SU-DHL-6 (cell line): ENCODE results near the gene SYTL5.

ENCODE experiments used
- H2AFZ ChIP-seq: fragments of 200-600 bp; sonication (generic); 2 replicates; pipeline ENCODE4 v1.6.1; 2014; ENCODE audit warnings: low read depth, mild to moderate bottlenecking, moderate library complexity, mixed read lengths, antibody characterized with exemption, low read length; ENCODE audit not compliant: severe bottlenecking
- H3F3A ChIP-seq: fragments of 200-600 bp; shearing (Covaris generic); 2 replicates; pipeline ENCODE4 v1.6.0; 2016; ENCODE audit warnings: antibody characterized with exemption, mild to moderate bottlenecking; ENCODE audit not compliant: insufficient read depth
- H3K27ac ChIP-seq: fragments of 200-600 bp; sonication (generic); 2 replicates; pipeline ENCODE4 v1.5.1; 2016; ENCODE audit warnings: low read depth, mild to moderate bottlenecking, low read length, moderate library complexity, mixed read lengths
- H3K27me3 ChIP-seq: fragments of 200-600 bp; sonication (generic), shearing (Covaris generic); 2 replicates; pipeline ENCODE4 v1.6.0; 2014; ENCODE audit warnings: mild to moderate bottlenecking, low read length
- H3K36me3 ChIP-seq: fragments of 200-600 bp; sonication (generic); 2 replicates; pipeline ENCODE4 v1.6.1; 2014; ENCODE audit warnings: mild to moderate bottlenecking, low read length, mixed read lengths
- H3K4me2 ChIP-seq: fragments of 300-600, 200-600 bp; shearing (Covaris generic), sonication (generic); 2 replicates; pipeline ENCODE4 v1.6.0; 2014; ENCODE audit warnings: low read length, low read depth, mild to moderate bottlenecking; ENCODE audit not compliant: poor library complexity, severe bottlenecking
- H3K4me3 ChIP-seq: fragments of 200-600 bp; sonication (generic); 2 replicates; pipeline ENCODE4 v1.5.1; 2014; ENCODE audit warnings: antibody characterized with exemption, low read length, mild to moderate bottlenecking, mixed read lengths; ENCODE audit not compliant: insufficient read depth, poor library complexity, severe bottlenecking
- H3K79me2 ChIP-seq: fragments of 200-600 bp; sonication (generic); 2 replicates; pipeline ENCODE4 v1.6.1; 2014; ENCODE audit warnings: mild to moderate bottlenecking, low read length, moderate library complexity; ENCODE audit not compliant: insufficient read depth
- H3K9ac ChIP-seq: fragments of 200-600 bp; sonication (generic); 2 replicates; pipeline ENCODE4 v1.7.0; 2014; ENCODE audit warnings: mild to moderate bottlenecking, low read length
- H3K9me2 ChIP-seq: fragments of 200-600 bp; sonication (generic); replicated peaks from 2 replicates; pipeline ENCODE4 v1.6.1; 2014; ENCODE audit warnings: low read length; ENCODE audit not compliant: insufficient read depth
- H3K9me3 ChIP-seq: fragments of 200-600 bp; sonication (generic); 2 replicates; pipeline ENCODE4 v1.6.1; 2014; ENCODE audit warnings: low read length, mixed read lengths; ENCODE audit not compliant: insufficient read depth
- H4K20me1 ChIP-seq: fragments of 200-600 bp; sonication (generic); 2 replicates; pipeline ENCODE4 v1.6.1; 2014; ENCODE audit warnings: low read depth, mild to moderate bottlenecking, antibody characterized with exemption, low read length, moderate library complexity, mixed read lengths
- CTCF ChIP-seq: fragments of 200-600 bp; sonication (generic); IDR thresholded peaks from one replicate; pipeline ENCODE4 v1.5.1; 2017; ENCODE audit warnings: antibody characterized with exemption, mild to moderate bottlenecking, low read length, moderate library complexity; ENCODE audit not compliant: insufficient read depth, poor library complexity, severe bottlenecking
- EZH2phosphoT487 ChIP-seq: fragments of 200-600 bp; sonication (generic), shearing (Covaris generic); conservative IDR thresholded peaks from 2 replicates; pipeline ENCODE4 v1.6.1; 2018; ENCODE audit warnings: mild to moderate bottlenecking, antibody characterized with exemption, low read length, moderate library complexity, mixed read lengths

Gene SYTL5

GRCh38 chrX:38126179-38126578 is 119.8 kb downstream of the SYTL5 start:
- Histone ChIP-seq H3K79me2 (no peaks in the 10 kb centered on the region), H3F3A (no peaks in the 10 kb centered on the region), H2AFZ (no peak overlapping the region), H4K20me1 (no peaks in the 10 kb centered on the region), H3K27me3 (no peaks in the 10 kb centered on the region), H3K4me2 (no peak overlapping the region), H3K36me3 (no peaks in the 10 kb centered on the region), H3K9me2 (no peaks in the 10 kb centered on the region), H3K27ac (no peak overlapping the region), H3K9ac (no peak overlapping the region), H3K4me3 (no peak overlapping the region), H3K9me3 (no peaks in the 10 kb centered on the region)
- no peak for TF ChIP-seq EZH2phosphoT487
- TF ChIP-seq CTCF, result no peak

- no peak for TF ChIP-seq CTCF
- no peak for TF ChIP-seq EZH2phosphoT487
- no peak overlapping the region for H2AFZ ChIP-seq
- no peak overlapping the region for H3K4me2 ChIP-seq
- H4K20me1 ChIP-seq, result no peaks in the 10 kb centered on the region
- H3K27me3 ChIP-seq, result no peaks in the 10 kb centered on the region
- H3K36me3 ChIP-seq, result no peaks in the 10 kb centered on the region
- no peak overlapping the region for H3K27ac ChIP-seq
- no peaks in the 10 kb centered on the region for H3F3A ChIP-seq
- no peak overlapping the region for H3K9ac ChIP-seq
- no peaks in the 10 kb centered on the region for H3K9me2 ChIP-seq
- H3K9me3 ChIP-seq, result no peaks in the 10 kb centered on the region
- no peak overlapping the region for H3K4me3 ChIP-seq
- no peaks in the 10 kb centered on the region for H3K79me2 ChIP-seq
Observed at GRCh38 chrX:38127961-38128360, 121.6 kb downstream of the SYTL5 start.

GRCh38 chrX:38129366-38129765 is 123.0 kb downstream of the SYTL5 start:
- H3K4me3 ChIP-seq, result no peak overlapping the region
- H3K4me2 ChIP-seq, result no peak overlapping the region
- H3K9me3 ChIP-seq, result no peaks in the 10 kb centered on the region
- no peaks in the 10 kb centered on the region for H3K27me3 ChIP-seq
- TF ChIP-seq CTCF (no peak), EZH2phosphoT487 (no peak)
- H4K20me1 ChIP-seq, result no peaks in the 10 kb centered on the region
- H3K9me2 ChIP-seq, result no peaks in the 10 kb centered on the region
- H3K9ac ChIP-seq, result no peak overlapping the region
- H3K79me2 ChIP-seq, result no peaks in the 10 kb centered on the region
- no peak overlapping the region for H3K27ac ChIP-seq
- H3K36me3 ChIP-seq, result no peaks in the 10 kb centered on the region
- no peak overlapping the region for H2AFZ ChIP-seq
- no peaks in the 10 kb centered on the region for H3F3A ChIP-seq
